ENCODE results near the gene YIPF6. TPM values are rescaled to one million over a fixed set of nuclear protein-coding genes. Genes with fewer than 3 reads are reported as not detected.

The YIPF6 gene
- total and polyA plus RNA-seq, 2 donors (not counting 1 experiment from before 2014, with no cell fraction given), result 2.4 to 18.6 TPM

DNA sequence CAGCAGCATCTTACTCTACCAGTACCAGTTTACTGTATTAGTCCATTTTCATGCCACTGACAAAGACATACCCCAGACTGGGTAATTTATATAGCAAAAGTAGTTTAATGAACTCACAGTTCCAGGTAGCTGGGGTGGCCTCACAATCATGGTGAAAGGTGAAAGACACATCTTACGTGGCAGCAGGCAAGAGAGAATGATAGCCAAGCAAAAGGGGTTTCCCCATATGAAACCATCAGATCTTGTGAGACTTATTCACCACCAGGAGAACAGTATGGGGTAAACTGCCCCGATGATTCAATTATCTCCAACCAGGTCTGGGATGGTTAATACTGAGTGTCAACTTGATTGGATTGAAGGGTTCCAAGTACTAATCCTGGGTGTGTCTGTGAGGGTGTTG is 69.3 kb downstream of the YIPF6 start:
- Histone ChIP-seq H3K4me1 (ENCODE audit: control insufficient read depth in 2 of 2, insufficient read depth in 2 of 2, low read length in 2 of 2) (no peaks in the 10 kb centered on the region), H3K4me2 (replicated peaks; ENCODE audit: low read depth, low read length, poor library complexity, severe bottlenecking) (no peak overlapping the region), H4K20me1 (ENCODE audit: control insufficient read depth, insufficient read depth, low read length, poor library complexity, severe bottlenecking) (no peaks in the 10 kb centered on the region), H3K9ac (ENCODE audit: low read length) (no peak overlapping the region), H3K79me2 (ENCODE audit: control insufficient read depth, insufficient read depth, low read length) (no peaks in the 10 kb centered on the region), H3K36me3 (replicated peaks in 1 of 2; ENCODE audit: control extremely low read depth in 1 of 2, control insufficient read depth in 1 of 2, extremely low read depth in 1 of 2, insufficient read depth in 2 of 2, low read length in 1 of 2) (no peaks in the 10 kb centered on the region), H2AFZ (ENCODE audit: insufficient read depth, low read depth, low read length, poor library complexity, severe bottlenecking) (no peak overlapping the region), H3K27me3 (replicated peaks in 1 of 4; ENCODE audit: control extremely low read depth in 1 of 4, control insufficient read depth in 3 of 4, insufficient read depth in 4 of 4, low read length in 3 of 4) (no peaks in the 10 kb centered on the region), H3K9me3 (ENCODE audit: control extremely low read depth in 1 of 3, control insufficient read depth in 2 of 3, insufficient read depth in 1 of 3, low read length in 2 of 3) (no peaks in the 10 kb centered on the region), H3K4me3 (ENCODE audit: control extremely low read depth in 1 of 5, extremely low read depth in 1 of 5, insufficient read depth in 1 of 5, low read depth in 2 of 5, low read length in 4 of 5) (no peak overlapping the region), H3K27ac (ENCODE audit: low read length in 2 of 2) (no peak overlapping the region)
- POLR2A ChIA-PET, result no interaction called here
- Mint-ChIP-seq H3K9me3 (ENCODE audit: insufficient read depth) (no peaks in the 10 kb centered on the region), H3K4me3 (no peak overlapping the region), H3K4me1 (no peaks in the 10 kb centered on the region), H3K27ac (no peak overlapping the region), H3K27me3 (no peaks in the 10 kb centered on the region)
- intact Hi-C loops (cut with micrococcal nuclease), result no loop called here
- CTCF ChIA-PET, result no interaction called here
- no peak for ATAC-seq (ENCODE audit: low read depth)
- no peak for DNase-seq
- WGBS (ENCODE audit: insufficient coverage), result no CpG with 5 or more reads among the region's 2 CpGs
- TF ChIP-seq, protein P1, sequence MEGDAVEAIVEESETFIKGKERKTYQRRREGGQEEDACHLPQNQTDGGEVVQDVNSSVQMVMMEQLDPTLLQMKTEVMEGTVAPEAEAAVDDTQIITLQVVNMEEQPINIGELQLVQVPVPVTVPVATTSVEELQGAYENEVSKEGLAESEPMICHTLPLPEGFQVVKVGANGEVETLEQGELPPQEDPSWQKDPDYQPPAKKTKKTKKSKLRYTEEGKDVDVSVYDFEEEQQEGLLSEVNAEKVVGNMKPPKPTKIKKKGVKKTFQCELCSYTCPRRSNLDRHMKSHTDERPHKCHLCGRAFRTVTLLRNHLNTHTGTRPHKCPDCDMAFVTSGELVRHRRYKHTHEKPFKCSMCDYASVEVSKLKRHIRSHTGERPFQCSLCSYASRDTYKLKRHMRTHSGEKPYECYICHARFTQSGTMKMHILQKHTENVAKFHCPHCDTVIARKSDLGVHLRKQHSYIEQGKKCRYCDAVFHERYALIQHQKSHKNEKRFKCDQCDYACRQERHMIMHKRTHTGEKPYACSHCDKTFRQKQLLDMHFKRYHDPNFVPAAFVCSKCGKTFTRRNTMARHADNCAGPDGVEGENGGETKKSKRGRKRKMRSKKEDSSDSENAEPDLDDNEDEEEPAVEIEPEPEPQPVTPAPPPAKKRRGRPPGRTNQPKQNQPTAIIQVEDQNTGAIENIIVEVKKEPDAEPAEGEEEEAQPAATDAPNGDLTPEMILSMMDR (IDR thresholded peaks at IDR 0.05), result no peak
- no peak for TF ChIP-seq EZH2 (IDR thresholded peaks at IDR 0.05; ENCODE audit: borderline replicate concordance, insufficient read depth, low read depth, low read length, poor library complexity, severe bottlenecking)

DNA sequence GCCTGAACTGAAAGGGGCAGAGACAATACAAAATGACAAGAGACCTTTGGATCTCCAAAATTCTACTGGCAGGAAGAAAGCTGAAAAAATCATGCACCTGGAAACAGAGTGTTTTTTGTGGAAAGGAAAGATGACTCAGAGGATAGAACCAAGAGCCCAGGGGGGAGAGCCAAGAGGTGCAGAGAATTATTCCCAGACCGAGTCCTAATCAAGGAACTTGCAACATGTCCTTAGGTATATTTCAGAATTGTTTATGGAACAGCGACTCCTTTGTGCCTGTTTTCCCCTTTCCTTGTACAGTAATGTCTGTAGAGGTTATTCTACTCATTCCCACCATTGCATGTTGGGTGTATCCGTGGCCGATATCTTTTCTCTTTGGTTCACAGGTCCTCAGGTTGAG is 71.7 kb downstream of the YIPF6 start:
- Mint-ChIP-seq H3K27me3 (no peaks in the 10 kb centered on the region), H3K9me3 (ENCODE audit: insufficient read depth) (no peaks in the 10 kb centered on the region), H3K4me3 (no peak overlapping the region), H3K4me1 (no peaks in the 10 kb centered on the region), H3K27ac (no peak overlapping the region)
- ChIA-PET CTCF (no interaction called here), POLR2A (no interaction called here)
- Histone ChIP-seq H4K20me1 (ENCODE audit: control insufficient read depth, insufficient read depth, low read length, poor library complexity, severe bottlenecking) (no peaks in the 10 kb centered on the region), H3K79me2 (ENCODE audit: control insufficient read depth, insufficient read depth, low read length) (no peaks in the 10 kb centered on the region), H2AFZ (ENCODE audit: insufficient read depth, low read depth, low read length, poor library complexity, severe bottlenecking) (no peak overlapping the region), H3K27me3 (replicated peaks in 1 of 4; ENCODE audit: control extremely low read depth in 1 of 4, control insufficient read depth in 3 of 4, insufficient read depth in 4 of 4, low read length in 3 of 4) (no peaks in the 10 kb centered on the region), H3K9ac (ENCODE audit: low read length) (no peak overlapping the region), H3K4me2 (replicated peaks; ENCODE audit: low read depth, low read length, poor library complexity, severe bottlenecking) (no peak overlapping the region), H3K9me3 (ENCODE audit: control extremely low read depth in 1 of 3, control insufficient read depth in 2 of 3, insufficient read depth in 1 of 3, low read length in 2 of 3) (no peaks in the 10 kb centered on the region), H3K4me1 (ENCODE audit: control insufficient read depth in 2 of 2, insufficient read depth in 2 of 2, low read length in 2 of 2) (no peaks in the 10 kb centered on the region), H3K4me3 (ENCODE audit: control extremely low read depth in 1 of 5, extremely low read depth in 1 of 5, insufficient read depth in 1 of 5, low read depth in 2 of 5, low read length in 4 of 5) (no peak overlapping the region), H3K27ac (ENCODE audit: low read length in 2 of 2) (no peak overlapping the region), H3K36me3 (replicated peaks in 1 of 2; ENCODE audit: control extremely low read depth in 1 of 2, control insufficient read depth in 1 of 2, extremely low read depth in 1 of 2, insufficient read depth in 2 of 2, low read length in 1 of 2) (no peaks in the 10 kb centered on the region)
- WGBS (ENCODE audit: insufficient coverage), result no CpG with 5 or more reads among the region's 4 CpGs
- no peak for TF ChIP-seq EZH2 (IDR thresholded peaks at IDR 0.05; ENCODE audit: borderline replicate concordance, insufficient read depth, low read depth, low read length, poor library complexity, severe bottlenecking)
- TF ChIP-seq, protein P1 (IDR thresholded peaks at IDR 0.05), result no peak
- ATAC-seq (ENCODE audit: low read depth) (no peak), DNase-seq (no peak)
- intact Hi-C loops (cut with micrococcal nuclease), result no loop called here

Data from B cell (primary cell).